CD14-positive monocyte (primary cell): ENCODE data around the gene SCG5. TPM values are rescaled to one million over a fixed set of nuclear protein-coding genes. Genes with fewer than 3 reads are reported as not detected.

ENCODE experiments used
- DNase-seq, 3 donors: peaks; one replicate each; pipeline ENCODE4 v3.0.0-alpha.2; 2011 to 2022
- H2AFZ ChIP-seq: 2 replicates; pipeline ENCODE4 v1.6.0; 2012; ENCODE audit warnings: mild to moderate bottlenecking, low read depth, low read length, inconsistent platforms; ENCODE audit not compliant: insufficient read depth, poor library complexity, severe bottlenecking
- H3K27ac ChIP-seq, 2 donors: 1 replicate in 1 of 2; 2 replicates in 1 of 2; pipeline ENCODE4 v1.5.1; 2012 to 2013; ENCODE audit warnings: low read length in 2 of 2, control low read depth in 1 of 2, inconsistent platforms in 1 of 2, low read depth in 1 of 2, mild to moderate bottlenecking in 1 of 2
- H3K27me3 ChIP-seq, 2 donors: one replicate each; pipeline versions ENCODE4 v1.6.0 to v1.6.1; 2011 to 2013; ENCODE audit warnings: low read length in 2 of 2; ENCODE audit not compliant: control insufficient read depth in 2 of 2, insufficient read depth in 2 of 2
- H3K36me3 ChIP-seq, 2 donors: replicated peaks in 1 of 2; 1 replicate in 1 of 2; 2 replicates in 1 of 2; pipeline versions ENCODE4 v1.5.1 to v1.6.1; 2012 to 2013; ENCODE audit warnings: low read length in 2 of 2, control low read depth in 1 of 2, inconsistent platforms in 1 of 2, mild to moderate bottlenecking in 1 of 2; ENCODE audit not compliant: insufficient read depth in 2 of 2, control insufficient read depth in 1 of 2
- H3K4me1 ChIP-seq, 2 donors: 1 replicate in 1 of 2; 2 replicates in 1 of 2; pipeline versions ENCODE4 v1.5.1 to v1.6.1; 2012 to 2013; ENCODE audit warnings: low read length in 2 of 2, control low read depth in 1 of 2, inconsistent platforms in 1 of 2, mild to moderate bottlenecking in 1 of 2, moderate library complexity in 1 of 2; ENCODE audit not compliant: insufficient read depth in 2 of 2, control insufficient read depth in 1 of 2
- H3K4me2 ChIP-seq: replicated peaks from 2 replicates; pipeline ENCODE3; 2012; ENCODE audit warnings: low read length, moderate library complexity, mild to moderate bottlenecking; ENCODE audit not compliant: poor library complexity, severe bottlenecking; ENCODE audit errors: extremely low read depth
- H3K4me3 ChIP-seq, 3 experiments: fragments of 200-600 bp in 1 of 3; sonication (generic) in 1 of 3; replicated peaks in 1 of 3; 1 replicate in 2 of 3; 2 replicates in 1 of 3; pipeline ENCODE4 v1.5.1; 2011 to 2013; ENCODE audit warnings: low read length in 3 of 3, mild to moderate bottlenecking in 3 of 3, control low read depth in 2 of 3, low read depth in 2 of 3, inconsistent platforms in 1 of 3, moderate library complexity in 1 of 3
- H3K79me2 ChIP-seq: 2 replicates; pipeline ENCODE4 v1.6.0; 2012; ENCODE audit warnings: mild to moderate bottlenecking, control low read depth, inconsistent platforms, low read length, moderate library complexity; ENCODE audit not compliant: insufficient read depth
- H3K9ac ChIP-seq: 2 replicates; pipeline ENCODE4 v1.6.0; 2017; ENCODE audit warnings: low read length, mild to moderate bottlenecking; ENCODE audit not compliant: insufficient read depth, poor library complexity, severe bottlenecking
- H3K9me3 ChIP-seq, 2 donors: replicated peaks in 1 of 2; 1 replicate in 1 of 2; 2 replicates in 1 of 2; pipeline versions ENCODE4 v1.5.1 to v1.6.1; 2012 to 2013; ENCODE audit warnings: low read length in 2 of 2, control low read depth in 1 of 2; ENCODE audit not compliant: control insufficient read depth in 1 of 2, insufficient read depth in 1 of 2
- H4K20me1 ChIP-seq: 2 replicates; pipeline ENCODE4 v1.6.0; 2012; ENCODE audit warnings: mild to moderate bottlenecking, low read length, control low read depth, moderate library complexity; ENCODE audit not compliant: insufficient read depth
- H3K27ac Mint-ChIP-seq, 7 donors: one replicate each; pipeline ENCODE4 v1.8.0; 2020; ENCODE audit warnings: mild to moderate bottlenecking in 7 of 7, mixed read lengths in 7 of 7, moderate library complexity in 6 of 7, inconsistent platforms in 2 of 7
- H3K27me3 Mint-ChIP-seq, 3 donors: one replicate each; pipeline ENCODE4 v1.8.0; 2021 to 2022; ENCODE audit warnings: low read depth in 3 of 3, mild to moderate bottlenecking in 3 of 3, mixed read lengths in 3 of 3, moderate library complexity in 3 of 3, inconsistent platforms in 1 of 3
- H3K36me3 Mint-ChIP-seq, 2 donors: one replicate each; pipeline ENCODE4 v1.8.0; 2020; ENCODE audit warnings: mixed read lengths in 2 of 2, inconsistent platforms in 1 of 2, mild to moderate bottlenecking in 1 of 2
- H3K4me1 Mint-ChIP-seq: one replicate; pipeline ENCODE4 v1.8.0; 2020; ENCODE audit warnings: mild to moderate bottlenecking, mixed read lengths
- H3K4me3 Mint-ChIP-seq, 2 donors: one replicate each; pipeline ENCODE4 v1.8.0; 2020; ENCODE audit warnings: mild to moderate bottlenecking in 2 of 2, mixed read lengths in 2 of 2, moderate library complexity in 1 of 2
- H3K9me3 Mint-ChIP-seq, 7 donors: one replicate each; pipeline ENCODE4 v1.8.0; 2020 to 2022; ENCODE audit warnings: mixed read lengths in 7 of 7, mild to moderate bottlenecking in 6 of 7, moderate library complexity in 6 of 7, inconsistent platforms in 2 of 7
- CTCF ChIP-seq: fragments of 200-600 bp; IDR thresholded peaks from one replicate; pipeline ENCODE4 v1.8.0; 2022; ENCODE audit warnings: antibody characterized with exemption, mild to moderate bottlenecking
- WGBS: methylation state at CpG from one replicate; pipeline ENCODE4 v1.1.5; 2013; ENCODE audit warnings: missing lambda C conversion rate; ENCODE audit not compliant: insufficient coverage; 5-methylcytosine and 5-hydroxymethylcytosine counted together
- intact Hi-C, 2 donors: fragments of 100-400 bp; cut with micrococcal nuclease; formaldehyde crosslinking; loops; one replicate each; pipeline versions ENCODE4 v1.15.0 to v1.15.1; 2023
- polyA plus RNA-seq, 3 donors: library from polyadenylated mRNA; depleted of rRNA in 1 of 3; unstranded in 2 of 3; stranded (reverse) in 1 of 3; fragments of 300-500 nt in 2 of 3; fragments of >200 nt in 1 of 3; fragmentation: Illumina TruSeq in 2 of 3; gene quantifications; 1 replicate in 2 of 3; 2 replicates in 1 of 3; pipeline ENCODE4 v1.2.3, GENCODE V29; 2012 to 2021

The SCG5 gene
- polyA plus RNA-seq, 3 donors = not detected

- Mint-ChIP-seq H3K27ac (no peak overlapping the region), H3K4me1 (no peaks in the 10 kb centered on the region), H3K27me3 (peaks cover 0 to 9% (median 7%) of the 10 kb centered on the region in 3 donors)
Observed at GRCh38 chr15:32690941-32691688, 49.6 kb downstream of the SCG5 start.

GRCh38 chr15:32691689-32692038, 50.2 kb downstream of the SCG5 start:
- TF ChIP-seq CTCF = no peak
- Histone ChIP-seq H3K4me3 (no peak overlapping the region), H3K4me2 (no peak overlapping the region), H3K36me3 (no peaks in the 10 kb centered on the region), H3K4me1 (no peaks in the 10 kb centered on the region), H4K20me1 (no peaks in the 10 kb centered on the region), H3K79me2 (no peaks in the 10 kb centered on the region), H2AFZ (no peak overlapping the region), H3K9ac (no peak overlapping the region), H3K9me3 (no peaks in the 10 kb centered on the region), H3K27me3 (no peaks in the 10 kb centered on the region), H3K27ac (no peak overlapping the region)
- Mint-ChIP-seq H3K27ac (no peak overlapping the region), H3K27me3 (peaks cover 0 to 11% (median 7%) of the 10 kb centered on the region in 3 donors), H3K36me3 (peaks cover 0 to 6% of the 10 kb centered on the region in 2 donors), H3K9me3 (no peaks in the 10 kb centered on the region), H3K4me3 (no peak overlapping the region), H3K4me1 (no peaks in the 10 kb centered on the region)
- intact Hi-C loops = no loop called here
- WGBS = 96% methylated on average over 4 of the region's 10 CpGs
- no peak for DNase-seq

More at GRCh38 chr15:32690941-32691688, 49.6 kb downstream of the SCG5 start:
- no peak for TF ChIP-seq CTCF
- H3K36me3 Mint-ChIP-seq = peaks cover 0 to 7% of the 10 kb centered on the region in 2 donors
- intact Hi-C loops = no loop called here
- Histone ChIP-seq H3K9ac (no peak overlapping the region), H3K4me2 (no peak overlapping the region), H3K36me3 (no peaks in the 10 kb centered on the region), H4K20me1 (no peaks in the 10 kb centered on the region), H3K27me3 (no peaks in the 10 kb centered on the region), H3K4me1 (no peaks in the 10 kb centered on the region), H3K9me3 (no peaks in the 10 kb centered on the region), H3K27ac (no peak overlapping the region), H3K79me2 (no peaks in the 10 kb centered on the region), H3K4me3 (no peak overlapping the region), H2AFZ (no peak overlapping the region)
- H3K4me3 Mint-ChIP-seq = no peak overlapping the region
- no peaks in the 10 kb centered on the region for H3K9me3 Mint-ChIP-seq
- no peak for DNase-seq
- WGBS = 93% methylated on average over 3 of the region's 8 CpGs
